ENCODE measurements around the gene SCARF1.

GRCh38 chr17:1627982-1628855 lies 17.3 kb downstream of the SCARF1 start, which contains the start of gene SLC43A2:
- TF ChIP-seq CTCF (optimal IDR thresholded peaks at IDR 0.05 in 1 of 3, IDR thresholded peaks at IDR 0.05 in 1 of 3, conservative IDR thresholded peaks at IDR 0.05 in 1 of 3; ENCODE audit: extremely low read depth in 1 of 3, insufficient read depth in 2 of 3, low read length in 3 of 3), result no peak
- peak; percentile 13 for TF ChIP-seq EZH2 (IDR thresholded peaks at IDR 0.05; ENCODE audit: low read length)
